Cortex of kidney (tissue), 1 donor: ENCODE measurements around the gene CKM.
"Not testable (repeated sequence)": the region's sequence is repeated elsewhere in the genome, so short reads cannot be mapped to it uniquely, and the experiment has no call there.

Source experiments
- DNase-seq: peaks from one replicate; lab custom pipeline; 2025; lab: John Stamatoyannopoulos, UW

Gene CKM

GRCh38 chr19:45349126-45349415, 26.4 kb upstream of the CKM start:
- no peak for DNase-seq

DNA sequence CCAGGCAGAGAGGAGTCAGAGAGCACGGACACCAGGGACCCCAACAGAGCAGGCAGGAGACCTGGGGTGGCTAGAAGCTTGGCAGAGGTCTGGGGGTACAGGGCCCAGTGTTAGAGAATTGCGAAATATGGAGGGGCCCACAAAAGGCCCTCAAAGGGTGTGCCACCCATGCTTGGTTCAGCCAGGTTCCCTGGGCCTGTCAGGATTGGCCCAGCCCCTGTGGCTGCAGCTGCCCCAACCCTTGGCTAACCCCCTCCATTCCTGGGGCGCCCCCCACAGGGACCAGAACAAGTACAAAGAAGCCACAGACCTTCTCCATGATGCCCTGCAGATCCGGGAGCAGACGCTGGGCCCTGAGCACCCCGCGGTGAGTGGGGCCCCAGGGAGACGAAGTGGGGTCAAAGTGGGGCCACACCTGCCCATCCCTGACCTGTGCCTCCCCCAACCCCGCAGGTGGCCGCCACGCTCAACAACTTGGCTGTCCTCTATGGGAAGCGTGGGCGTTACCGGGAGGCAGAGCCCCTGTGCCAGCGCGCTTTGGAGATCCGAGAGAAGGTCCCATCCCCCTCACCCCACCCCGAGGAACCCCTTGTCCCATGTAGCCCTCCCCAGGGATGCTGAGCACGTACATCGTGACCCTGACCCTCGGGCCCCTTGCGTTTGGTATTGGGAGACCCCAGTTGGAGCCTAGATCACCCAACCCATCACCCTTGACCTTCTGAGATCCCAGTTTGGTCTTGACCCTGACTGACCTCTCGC, 25.9 kb upstream of the CKM start:
- DNase-seq = no peak

GRCh38 chr19:45347570-45348366, 25.1 kb upstream of the CKM start:
- DNase-seq = no peak

DNA sequence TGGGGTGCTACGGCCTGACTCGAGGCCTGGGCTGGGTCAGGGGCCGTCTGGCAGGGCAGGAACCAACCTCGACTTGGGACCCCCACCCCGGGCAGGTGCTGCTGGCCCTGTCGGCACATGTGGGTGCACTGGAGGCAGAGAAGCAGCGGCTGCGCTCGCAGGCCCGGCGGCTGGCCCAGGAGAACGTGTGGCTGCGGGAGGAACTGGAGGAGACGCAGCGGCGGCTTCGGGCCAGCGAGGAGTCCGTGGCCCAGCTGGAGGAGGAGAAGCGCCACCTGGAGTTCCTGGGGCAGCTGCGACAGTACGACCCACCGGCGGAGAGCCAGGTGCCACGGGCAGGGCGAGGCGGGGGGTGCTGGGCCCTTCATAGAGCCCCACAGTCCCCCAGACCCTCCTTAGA, 23.8 kb upstream of the CKM start:
- no peak for DNase-seq

- no peak for DNase-seq
Measured at GRCh38 chr19:45345506-45345860, 22.8 kb upstream of the CKM start.

DNA sequence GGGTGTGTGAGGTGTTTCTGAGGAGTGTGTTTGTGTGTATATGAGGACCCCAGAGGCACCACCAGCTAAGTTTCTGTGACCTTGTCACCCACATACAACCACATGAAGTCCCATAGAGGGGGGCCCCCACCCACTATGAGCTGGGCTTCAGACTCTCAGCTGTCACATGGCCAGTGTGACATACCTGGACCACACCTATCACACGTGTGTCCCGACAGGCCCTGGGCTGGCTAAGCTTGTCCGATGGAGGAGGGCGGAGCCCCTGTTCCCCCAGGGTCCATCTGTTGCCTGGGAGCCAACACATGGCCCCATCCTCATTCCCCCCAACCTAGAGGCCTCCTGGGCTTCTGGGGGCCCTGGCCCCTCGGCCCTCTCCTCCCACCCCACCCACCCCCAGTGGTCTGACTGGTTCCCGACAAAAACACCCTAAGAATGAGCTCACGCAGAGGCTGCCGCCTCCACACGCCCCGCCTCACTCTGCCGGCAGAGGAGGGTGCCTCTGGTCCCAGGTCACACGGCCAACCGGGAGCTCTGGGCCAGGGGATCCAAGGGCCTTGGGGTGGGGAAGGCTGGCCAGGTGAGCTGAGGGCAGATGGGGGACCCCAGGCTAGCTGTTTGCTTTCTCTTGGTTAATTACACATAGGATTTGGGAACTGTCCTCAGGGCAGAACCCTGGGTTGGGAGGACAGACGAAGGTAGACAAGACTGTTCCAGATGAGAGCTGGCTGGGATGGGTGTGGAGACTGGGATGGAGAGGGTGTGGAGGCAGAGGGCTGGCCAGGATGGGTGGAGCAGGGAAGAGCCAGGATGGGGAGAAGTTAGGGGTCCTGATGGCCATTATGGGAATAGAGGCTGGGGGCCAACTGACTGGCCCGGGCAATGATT, 22.2 kb upstream of the CKM start:
- no peak for DNase-seq

DNA sequence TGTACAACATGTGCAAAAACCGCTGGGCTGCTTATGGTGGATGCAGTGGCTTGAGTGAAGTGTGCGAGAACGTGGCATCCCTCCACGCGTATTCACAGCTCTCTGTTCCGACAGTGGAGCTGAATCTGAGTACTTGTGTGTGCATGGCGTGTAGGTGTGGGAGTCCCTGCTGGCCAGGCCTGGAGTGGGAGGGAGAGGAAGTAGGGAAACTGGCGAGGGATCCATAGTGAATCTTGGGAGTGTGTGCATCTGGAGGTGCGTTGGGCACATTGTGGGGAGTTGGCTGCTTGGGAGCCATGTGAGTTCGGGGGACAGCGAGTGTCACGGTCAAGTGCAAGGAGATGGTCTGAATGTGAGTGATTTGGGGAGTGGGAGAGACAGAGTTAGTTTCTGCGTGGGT, 20.2 kb upstream of the CKM start:
- no peak for DNase-seq

GRCh38 chr19:45340899-45341453, 18.3 kb upstream of the CKM start:
- DNase-seq = no peak

GRCh38 chr19:45340232-45340898, 17.7 kb upstream of the CKM start, which contains the start of gene KLC3:
Gene KLC3 (plus strand): TSS chr19:45340750. CDS start chr19:45345542, 4,792 bp downstream.
- no peak for DNase-seq

DNA sequence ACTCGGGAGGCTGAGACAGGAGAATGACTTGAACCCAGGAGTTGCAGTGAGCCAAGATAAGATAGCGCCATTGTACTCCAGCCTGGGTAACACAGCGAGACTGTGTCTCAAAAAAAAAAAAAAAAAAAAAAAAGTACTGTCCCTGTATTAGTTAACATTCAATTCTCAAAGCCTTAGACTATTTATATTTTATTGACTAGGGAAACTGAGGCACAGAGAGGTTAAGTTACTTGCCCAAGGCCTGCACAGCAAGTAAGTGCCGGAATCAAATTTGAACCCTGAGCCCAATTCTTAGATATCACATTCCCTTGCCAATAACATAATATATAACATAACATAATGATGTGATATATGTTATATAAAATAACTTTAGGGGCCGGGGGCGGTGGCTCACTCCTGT, 17.0 kb upstream of the CKM start:
- no peak for DNase-seq

DNA sequence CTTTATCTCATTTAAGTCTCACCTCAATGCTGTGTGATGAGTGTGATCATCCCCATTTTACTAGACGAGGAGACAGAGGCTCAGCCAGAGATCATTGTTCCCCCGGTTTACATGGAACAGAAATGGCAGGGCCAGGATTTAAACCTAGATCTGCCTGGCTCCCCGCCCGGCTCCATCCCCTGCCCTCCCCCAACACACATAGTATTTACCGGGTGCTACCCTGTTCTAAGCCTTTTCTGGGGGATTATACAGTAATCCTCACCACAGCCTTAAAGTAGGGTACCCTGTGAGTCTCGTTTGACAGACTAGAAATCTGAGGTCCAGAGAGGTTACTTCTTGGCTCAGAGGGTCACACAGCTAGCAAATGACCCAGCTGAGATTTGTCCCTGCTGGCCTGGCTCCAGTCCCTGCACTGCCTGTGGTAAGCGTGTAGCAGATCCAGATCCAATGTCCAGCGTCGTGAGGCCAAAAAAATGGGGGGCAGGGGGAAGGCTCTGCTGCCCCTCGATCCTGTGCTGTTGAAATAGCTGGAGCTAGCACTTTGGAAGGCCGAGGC, 14.1 kb upstream of the CKM start:
- DNase-seq = no peak

DNA sequence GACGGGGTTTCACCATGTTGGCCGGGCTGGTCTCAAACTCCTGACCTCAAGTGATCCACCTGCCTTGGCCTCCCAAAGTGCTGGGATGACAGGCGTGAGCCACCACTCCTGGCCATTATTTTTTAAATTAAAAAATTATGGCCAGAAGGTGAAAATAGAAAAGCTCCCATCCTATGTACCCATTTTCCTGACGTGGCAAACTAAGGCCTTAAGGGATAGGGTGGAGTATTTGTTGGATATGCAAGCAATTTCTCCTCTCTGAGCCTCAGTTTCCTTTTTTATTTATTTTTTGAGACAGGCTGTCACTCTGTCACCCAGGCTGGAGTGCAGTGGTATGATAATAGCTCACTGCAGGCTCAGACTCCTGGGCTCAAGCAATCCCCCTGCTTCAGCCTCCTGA, 12.2 kb upstream of the CKM start:
- DNase-seq = not testable (repeated sequence)

GRCh38 chr19:45333609-45334303, 11.1 kb upstream of the CKM start:
- DNase-seq = no peak

DNA sequence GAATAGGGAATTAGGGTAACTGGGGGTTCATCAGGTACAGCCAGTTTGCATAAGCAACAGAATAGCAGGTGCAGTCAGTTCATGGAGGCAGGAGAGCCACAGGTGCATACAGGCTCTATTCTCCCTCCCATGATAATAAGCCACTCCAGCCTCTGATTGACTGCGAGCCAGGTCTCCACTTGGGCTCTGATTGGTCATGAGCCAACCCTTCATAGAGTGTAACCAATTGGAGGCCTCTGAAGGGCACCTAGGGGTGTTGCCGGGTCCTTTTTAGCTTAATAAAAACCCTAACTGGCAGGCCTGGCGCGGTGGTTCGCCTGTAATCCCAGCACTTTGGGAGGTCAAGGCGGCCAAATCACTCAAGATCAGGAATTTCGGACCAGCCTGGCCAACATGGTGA, 8.7 kb upstream of the CKM start:
- no peak for DNase-seq

DNA sequence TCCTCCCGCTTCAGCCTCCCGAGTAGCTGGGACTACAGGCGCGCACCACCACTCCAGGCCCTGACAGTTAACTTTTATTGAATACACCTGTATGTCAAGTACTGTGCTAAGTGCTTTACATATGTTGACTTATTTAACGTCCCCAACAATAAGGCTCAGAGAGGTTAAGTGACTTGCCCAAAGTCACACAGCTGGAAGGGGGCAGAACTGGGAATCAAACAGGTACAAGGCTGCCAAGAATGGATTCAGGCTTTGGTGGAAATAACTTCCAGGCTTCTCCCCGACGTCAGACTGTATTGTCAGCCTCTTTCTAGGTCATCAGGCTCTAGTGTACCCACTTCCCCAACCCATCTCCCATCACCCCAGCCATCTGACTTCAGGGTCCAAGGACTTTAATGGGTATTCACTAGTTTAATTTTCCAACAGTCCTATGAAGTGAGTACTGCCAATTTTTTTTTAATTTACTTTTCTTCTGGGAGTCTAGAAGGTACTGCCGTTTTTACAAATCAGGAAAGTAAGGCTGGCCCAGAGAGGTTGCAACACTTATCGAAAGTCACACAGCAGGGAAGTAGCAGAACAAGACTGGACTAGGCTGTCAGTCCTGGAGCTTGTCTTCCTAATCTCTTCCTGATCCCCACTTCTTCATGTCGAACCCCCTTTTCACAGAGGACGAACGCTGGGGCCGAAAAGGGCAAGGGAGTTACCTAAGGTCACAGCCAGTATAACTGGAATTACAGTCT, 4.9 kb upstream of the CKM start:
- DNase-seq = no peak

- no peak for DNase-seq
Measured at GRCh38 chr19:45324349-45324907, 1.8 kb upstream of the CKM start.

- DNase-seq = no peak
Measured at GRCh38 chr19:45323671-45324081, 1.0 kb upstream of the CKM start.

GRCh38 chr19:45322311-45322710, 364 bp downstream of the CKM start:
- DNase-seq = no peak

DNA sequence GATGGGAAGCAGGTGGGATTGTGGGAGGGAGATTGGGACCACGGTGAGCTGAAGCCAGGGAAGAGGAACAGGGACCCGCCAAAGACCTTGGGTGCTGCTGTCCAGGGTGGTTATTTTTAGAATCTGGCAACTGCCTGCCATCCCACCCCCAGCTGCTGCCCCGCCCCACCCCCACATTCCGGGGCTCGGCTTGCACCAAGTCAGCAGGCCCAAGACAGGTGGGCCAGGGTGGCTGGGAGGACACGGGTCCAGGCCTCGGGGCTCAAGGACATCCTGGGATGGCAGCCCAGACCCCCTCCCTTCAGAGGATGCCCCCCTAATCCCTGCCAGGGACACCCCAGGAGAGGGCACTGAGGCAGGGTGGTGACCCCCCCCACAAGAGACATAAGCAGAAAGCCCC, 827 bp downstream of the CKM start:
- DNase-seq = no peak
